ENCODE data around the gene PAM. TPM values are rescaled to one million over a fixed set of nuclear protein-coding genes. Genes with fewer than 3 reads are reported as not detected.

Gene PAM
- total RNA-seq, 1 experiment from 2014 or later, result 90.0 TPM

DNA sequence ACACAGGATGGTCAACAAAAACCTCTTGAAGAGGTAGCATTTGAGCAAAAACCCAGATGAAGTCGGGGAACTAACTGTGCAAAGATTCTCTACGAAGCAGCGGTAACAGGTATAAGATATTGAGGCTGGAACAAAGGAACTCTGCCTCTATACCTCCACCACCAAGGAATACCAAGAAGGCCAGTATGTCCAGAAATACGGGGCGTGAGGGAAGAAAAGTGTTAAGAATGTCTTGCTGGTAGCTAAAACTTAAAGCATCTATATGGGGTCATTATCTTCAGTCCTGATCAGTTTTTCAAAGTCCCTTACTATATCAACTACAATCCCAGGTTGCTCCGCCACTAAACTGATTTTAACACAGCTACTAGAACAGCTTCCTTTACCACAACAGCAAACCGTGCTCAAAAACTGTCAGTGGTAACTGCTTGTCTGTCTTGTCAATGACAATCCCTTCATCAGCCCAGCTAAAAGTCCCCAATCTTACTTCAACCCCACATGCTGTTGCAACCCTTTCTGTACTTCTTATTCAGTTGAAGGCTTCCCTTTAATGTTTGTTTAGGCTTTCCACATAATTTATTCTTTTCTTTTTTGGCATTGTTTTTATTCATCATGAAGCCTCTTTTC lies 9.4 kb downstream of the PAM start:
- H3K27me3 ChIP-seq (ENCODE audit: low read length), result no peaks in the 10 kb centered on the region
- no peak overlapping the region for H3K4me2 ChIP-seq (ENCODE audit: low read length)
- H3K9me2 ChIP-seq (replicated peaks; ENCODE audit: low read length), result no peaks in the 10 kb centered on the region
- no TSS peak for BruUV-seq (replicated peaks)
- H3K4me3 ChIP-seq (ENCODE audit: low read length), result no peak overlapping the region
- H2AFZ ChIP-seq (ENCODE audit: low read length), result no peak overlapping the region
- CTCF ChIA-PET, result no interaction called here
- no peaks in the 10 kb centered on the region for H3F3A ChIP-seq (ENCODE audit: low read length, unreplicated experiment)
- H3K79me2 ChIP-seq (ENCODE audit: low read length), result peaks cover 69% of the 10 kb centered on the region
- no peak overlapping the region for H3K27ac ChIP-seq (ENCODE audit: low read length)
- DNase-seq (no peak), ATAC-seq (no peak)
- POLR2A ChIA-PET (ENCODE audit: unreplicated experiment), result no interaction called here
- H3K4me1 ChIP-seq (ENCODE audit: insufficient read depth, low read length), result peaks cover 27% of the 10 kb centered on the region
- H4K20me1 ChIP-seq (ENCODE audit: low read length), result peaks cover 6% of the 10 kb centered on the region; the same call in 1 of the 2 replicates
- H3K9me3 ChIP-seq (ENCODE audit: low read length), result no peaks in the 10 kb centered on the region
- intact Hi-C loops (cut with micrococcal nuclease), result no loop called here
- H3K36me3 ChIP-seq (ENCODE audit: low read depth, low read length), result no peaks in the 10 kb centered on the region
- TF ChIP-seq CTCF (conservative IDR thresholded peaks at IDR 0.05; ENCODE audit: low read depth, low read length) (no peak), EZH2phosphoT487 (IDR thresholded peaks at IDR 0.05; ENCODE audit: borderline replicate concordance, low read length) (no peak), EZH2 (IDR thresholded peaks at IDR 0.05; ENCODE audit: low read length, unreplicated experiment) (no peak)
- H3K9ac ChIP-seq (ENCODE audit: low read length), result no peak overlapping the region

DNA sequence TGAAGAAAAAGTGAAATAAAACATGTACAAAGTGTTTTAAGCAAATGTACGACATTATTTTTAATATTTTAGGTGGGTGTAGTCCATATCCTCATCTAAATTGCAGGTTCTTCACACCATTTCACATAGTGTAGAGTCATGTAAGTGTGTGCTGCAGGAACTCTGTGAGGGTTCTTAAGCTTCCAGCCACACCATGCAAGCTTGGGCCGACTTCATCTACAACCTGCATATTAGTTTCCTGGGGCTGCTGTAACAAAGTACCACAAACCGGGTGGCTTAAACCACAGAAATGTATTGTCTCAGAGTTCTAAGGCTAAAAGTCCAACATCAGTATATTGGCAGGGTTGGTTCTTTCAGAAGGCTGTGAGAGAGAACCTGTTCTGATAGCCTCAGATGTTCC lies 10.2 kb downstream of the PAM start:
- Histone ChIP-seq H3K9ac (ENCODE audit: low read length) (no peak overlapping the region), H3K4me3 (ENCODE audit: low read length) (no peak overlapping the region), H3F3A (ENCODE audit: low read length, unreplicated experiment) (no peaks in the 10 kb centered on the region), H2AFZ (ENCODE audit: low read length) (no peak overlapping the region), H3K4me1 (ENCODE audit: insufficient read depth, low read length) (peaks cover 27% of the 10 kb centered on the region), H3K9me2 (replicated peaks; ENCODE audit: low read length) (no peaks in the 10 kb centered on the region), H3K79me2 (ENCODE audit: low read length) (peaks cover 70% of the 10 kb centered on the region), H3K9me3 (ENCODE audit: low read length) (no peaks in the 10 kb centered on the region), H3K27me3 (ENCODE audit: low read length) (no peaks in the 10 kb centered on the region), H4K20me1 (ENCODE audit: low read length) (peaks cover 6% of the 10 kb centered on the region; the same call in 1 of the 2 replicates), H3K4me2 (ENCODE audit: low read length) (no peak overlapping the region), H3K36me3 (ENCODE audit: low read depth, low read length) (no peaks in the 10 kb centered on the region), H3K27ac (ENCODE audit: low read length) (no peak overlapping the region)
- ChIA-PET POLR2A (ENCODE audit: unreplicated experiment) (interaction anchor here (0.6 kb wide), 1 partner anchor 59 kb away, joined by 3 read pairs; no protein-coding TSS in a partner anchor), CTCF (no interaction called here)
- no TSS peak for BruUV-seq (replicated peaks)
- TF ChIP-seq EZH2 (IDR thresholded peaks at IDR 0.05; ENCODE audit: low read length, unreplicated experiment) (no peak), CTCF (conservative IDR thresholded peaks at IDR 0.05; ENCODE audit: low read depth, low read length) (no peak), EZH2phosphoT487 (IDR thresholded peaks at IDR 0.05; ENCODE audit: borderline replicate concordance, low read length) (no peak)
- ATAC-seq (no peak), DNase-seq (no peak)
- intact Hi-C loops (cut with micrococcal nuclease), result no loop called here

GRCh38 chr5:102766295-102767090 lies 11.4 kb downstream of the PAM start:
- Histone ChIP-seq H3K9me3 (ENCODE audit: low read length) (no peaks in the 10 kb centered on the region), H3K4me2 (ENCODE audit: low read length) (no peak overlapping the region), H3K4me3 (ENCODE audit: low read length) (no peak overlapping the region), H3K27ac (ENCODE audit: low read length) (no peak overlapping the region), H2AFZ (ENCODE audit: low read length) (no peak overlapping the region), H3K9ac (ENCODE audit: low read length) (no peak overlapping the region), H3F3A (ENCODE audit: low read length, unreplicated experiment) (no peaks in the 10 kb centered on the region), H3K4me1 (ENCODE audit: insufficient read depth, low read length) (peaks cover 23% of the 10 kb centered on the region), H3K9me2 (replicated peaks; ENCODE audit: low read length) (0 out of 2 replicates have a peak, but pooled peaks cover 3% of the 10 kb centered on the region), H3K36me3 (ENCODE audit: low read depth, low read length) (no peaks in the 10 kb centered on the region), H3K27me3 (ENCODE audit: low read length) (no peaks in the 10 kb centered on the region), H4K20me1 (ENCODE audit: low read length) (peaks cover 6% of the 10 kb centered on the region; the same call in 1 of the 2 replicates), H3K79me2 (ENCODE audit: low read length) (peaks cover 71% of the 10 kb centered on the region)
- BruUV-seq (replicated peaks), result no TSS peak
- no peak for ATAC-seq
- intact Hi-C loops (cut with micrococcal nuclease), result loop anchor here (1.0 kb wide), 1 partner anchor 12 kb away; no protein-coding TSS in a partner anchor
- no peak for DNase-seq
- CTCF ChIA-PET, result no interaction called here
- POLR2A ChIA-PET (ENCODE audit: unreplicated experiment), result no interaction called here
- TF ChIP-seq EZH2 (IDR thresholded peaks at IDR 0.05; ENCODE audit: low read length, unreplicated experiment) (no peak), EZH2phosphoT487 (IDR thresholded peaks at IDR 0.05; ENCODE audit: borderline replicate concordance, low read length) (no peak), CTCF (conservative IDR thresholded peaks at IDR 0.05; ENCODE audit: low read depth, low read length) (no peak)

Measured in PC-3 (cell line).